NCI-H226 (cell line): ENCODE data around the gene ABCA4.
"Not testable (repeated sequence)": the region's sequence is repeated elsewhere in the genome, so short reads cannot be mapped to it uniquely, and the experiment has no call there.

ENCODE experiments used
- DNase-seq: peaks from one replicate; pipeline ENCODE4 v3.0.0-alpha.2; 2015

Gene ABCA4

DNA sequence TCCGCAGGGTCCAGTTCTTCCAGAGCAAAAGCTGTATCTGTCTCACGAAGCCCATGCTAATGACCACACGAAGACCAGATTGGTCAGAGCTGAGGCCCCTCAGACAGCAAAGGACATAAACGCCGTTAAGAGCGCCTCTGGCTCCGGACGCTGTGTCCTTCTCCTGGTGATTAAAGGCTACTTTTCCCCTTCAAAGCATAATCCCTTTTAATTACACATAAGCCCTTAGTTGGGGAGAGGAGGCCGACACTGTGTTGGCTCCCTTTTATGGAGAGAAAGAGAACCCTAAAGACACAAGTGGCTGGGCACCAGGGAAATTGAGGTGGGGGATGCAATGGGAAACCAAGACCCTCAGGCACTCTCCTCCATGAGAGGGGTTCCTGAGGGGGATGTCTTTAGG, at the start of gene ABCA4:
Gene ABCA4, minus strand, starts transcription at position 158 of the 400 bp plus-strand sequence. Its CDS starts 103 bp downstream, at position 55.
- no peak for DNase-seq

DNA sequence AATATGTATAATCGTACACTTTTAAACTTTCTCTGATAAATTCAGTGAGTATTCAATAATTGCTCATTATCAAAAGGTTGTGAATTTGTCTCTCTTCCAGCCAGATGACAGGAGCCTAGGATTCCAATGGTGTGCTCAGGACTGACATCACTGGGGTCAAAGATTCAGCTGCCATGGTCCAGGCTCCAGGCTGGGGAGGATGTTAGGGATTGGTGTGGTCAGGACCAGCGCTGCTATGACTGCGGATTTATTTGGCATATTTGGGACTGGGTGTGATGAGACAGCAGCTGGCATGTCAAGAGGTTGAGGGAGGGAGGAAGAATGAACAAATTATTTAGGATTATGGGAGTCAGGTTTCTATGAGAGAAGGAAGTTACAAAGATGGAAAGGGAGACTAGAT, 48.2 kb upstream of the ABCA4 start:
- DNase-seq: no peak

DNA sequence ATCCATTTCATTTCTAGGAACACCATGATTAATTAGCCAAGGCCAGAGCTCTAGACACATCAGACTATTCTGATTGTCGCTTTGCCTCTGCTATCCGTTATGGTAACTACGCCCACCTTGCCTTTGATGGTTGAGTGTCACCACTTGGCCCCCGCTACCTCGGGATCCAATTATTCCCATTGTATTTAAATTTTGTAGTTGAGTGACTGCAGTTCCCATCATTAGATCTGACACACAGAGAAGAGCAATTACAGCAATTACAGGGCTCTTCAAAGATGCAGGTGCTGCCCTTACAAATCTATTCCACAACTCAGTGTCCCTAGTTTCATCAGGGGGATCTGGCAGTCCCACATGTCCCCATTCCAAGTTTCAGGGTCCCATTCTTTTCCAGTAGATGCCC, 44.9 kb upstream of the ABCA4 start:
- DNase-seq: no peak

DNA sequence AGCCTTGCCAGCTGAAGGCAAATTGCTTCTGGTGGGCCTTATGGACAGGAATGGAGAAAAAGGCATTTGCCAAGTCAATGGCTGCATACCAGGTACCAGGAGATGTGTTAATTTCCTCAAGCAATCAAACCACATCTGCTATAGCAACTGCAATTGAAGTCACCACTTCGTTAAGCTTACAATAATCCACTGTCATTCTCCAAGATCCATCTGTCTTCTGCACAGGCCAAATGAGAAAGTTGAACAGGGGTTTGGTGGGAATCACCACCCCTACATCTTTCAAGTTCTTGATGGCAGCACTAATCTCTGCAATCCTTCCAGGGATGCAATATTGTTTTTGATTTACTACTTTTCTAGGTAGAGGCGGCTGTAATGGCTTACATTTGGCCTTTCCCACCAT, 43.9 kb upstream of the ABCA4 start:
- not testable (repeated sequence) for DNase-seq

- DNase-seq: not testable (repeated sequence)
These were observed 43.2 kb upstream of the ABCA4 start for GRCh38 chr1:94164121-94164520.

DNA sequence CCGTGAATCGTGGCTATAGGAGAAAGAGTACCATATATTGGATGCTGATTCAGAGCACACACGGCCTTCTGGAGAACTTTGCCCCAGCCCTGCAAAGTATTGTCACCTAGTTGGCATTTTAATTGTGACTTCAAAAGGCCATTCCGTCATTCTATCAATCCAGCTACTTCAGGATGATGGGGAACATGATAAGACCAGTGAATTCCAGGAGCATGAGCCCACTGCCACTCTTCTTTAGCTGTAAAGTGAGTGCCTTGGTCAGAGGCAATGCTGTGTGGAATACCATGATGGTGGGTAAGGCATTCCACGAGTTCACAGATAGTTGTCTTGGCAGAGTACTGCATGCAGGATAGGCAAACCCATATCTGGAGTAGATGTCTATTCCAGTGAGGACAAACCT, 42.3 kb upstream of the ABCA4 start:
- not testable (repeated sequence) for DNase-seq

- DNase-seq: no peak
These were observed 39.9 kb upstream of the ABCA4 start for GRCh38 chr1:94160811-94161210.

- DNase-seq: no peak
These were observed 35.2 kb upstream of the ABCA4 start for GRCh38 chr1:94156096-94156625.

DNA sequence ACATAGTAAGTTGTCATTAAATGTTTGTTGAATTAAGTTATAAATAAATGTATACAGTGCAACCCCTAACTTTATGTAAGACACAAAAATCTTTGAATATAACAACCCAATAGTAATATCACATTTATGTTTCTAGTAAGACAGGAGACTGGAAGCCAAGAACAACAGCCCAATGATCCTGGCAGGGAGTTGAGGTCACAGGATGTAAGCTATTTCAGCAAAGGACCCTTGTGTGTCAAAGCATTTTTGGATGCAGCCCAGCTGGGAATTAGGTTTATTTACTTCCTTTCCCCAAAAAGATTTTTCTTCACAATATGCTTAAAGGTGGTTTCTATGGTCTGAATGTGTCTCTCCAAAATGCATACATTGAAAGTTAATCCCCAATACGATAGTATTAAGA, 34.0 kb upstream of the ABCA4 start:
- no peak for DNase-seq

DNA sequence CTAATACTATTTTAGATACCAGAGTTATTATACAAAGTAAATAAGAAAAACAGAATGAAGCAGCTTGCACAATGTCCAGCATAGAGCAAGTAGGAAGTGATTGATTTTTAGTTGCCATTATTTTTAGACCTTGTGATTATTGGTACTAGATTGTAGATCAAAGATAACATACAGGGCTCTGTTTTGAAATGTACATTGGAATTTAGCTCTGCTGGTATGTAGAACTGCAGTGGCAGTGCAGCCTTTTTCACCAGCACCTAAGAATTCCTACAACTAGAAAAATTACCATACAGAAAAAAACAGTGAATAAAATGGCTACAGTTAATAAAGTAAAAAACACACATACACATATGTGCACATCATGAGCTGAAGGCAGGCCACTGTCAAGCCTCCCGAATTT, 32.2 kb upstream of the ABCA4 start:
- DNase-seq: no peak

GRCh38 chr1:94149166-94149565, 28.2 kb upstream of the ABCA4 start:
- not testable (repeated sequence) for DNase-seq

- no peak for DNase-seq
These were observed 25.3 kb upstream of the ABCA4 start for GRCh38 chr1:94146273-94146672.

DNA sequence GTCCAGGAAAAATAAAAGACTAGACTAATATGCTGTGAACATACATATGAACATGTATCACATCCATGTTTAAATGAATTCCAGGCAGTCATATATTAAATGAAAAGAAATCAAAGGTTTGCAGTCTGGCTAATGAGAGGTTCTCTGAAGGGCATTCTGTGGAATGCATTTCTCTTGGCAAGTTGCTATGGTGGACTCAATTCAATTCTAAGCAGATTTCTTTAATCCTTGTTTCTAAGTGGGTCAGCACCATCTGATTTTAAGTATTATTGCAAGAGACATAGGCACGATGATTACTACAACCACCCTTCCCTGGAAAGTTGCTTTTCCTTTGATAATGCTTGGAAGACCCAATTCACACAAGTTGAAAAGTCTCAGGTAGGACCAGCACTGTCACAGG, 23.9 kb upstream of the ABCA4 start:
- DNase-seq: no peak

- no peak for DNase-seq
These were observed 22.8 kb upstream of the ABCA4 start for GRCh38 chr1:94143809-94144176.

DNA sequence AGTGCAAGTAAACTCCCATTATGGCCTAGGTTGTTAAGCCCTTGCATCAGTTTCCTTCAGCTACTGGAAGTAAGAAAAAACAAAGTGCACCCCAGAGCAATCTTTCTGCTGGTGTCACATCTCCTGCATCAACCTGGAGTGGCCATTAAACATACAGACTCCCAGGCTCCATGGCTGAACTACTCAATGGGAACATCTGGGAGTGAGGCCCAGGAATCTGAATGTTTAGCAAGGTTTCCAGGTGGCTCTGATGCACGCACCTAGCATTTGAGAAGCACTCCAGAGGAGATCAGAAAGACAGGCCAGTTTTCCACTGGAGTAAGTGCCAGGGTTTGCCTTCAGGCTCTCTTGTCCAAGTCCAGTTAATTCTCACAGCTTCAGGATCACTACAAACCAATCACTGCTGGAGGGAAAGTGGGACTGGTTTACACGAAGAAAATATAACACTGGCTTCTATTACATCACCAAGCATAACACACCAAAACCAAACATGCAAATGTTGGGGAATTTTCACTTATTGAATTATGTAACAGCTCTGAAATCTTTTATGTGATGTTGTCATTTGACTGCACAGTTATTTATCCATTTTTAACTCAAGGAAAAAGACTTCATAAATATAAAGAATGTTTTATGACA, 22.3 kb upstream of the ABCA4 start:
- no peak for DNase-seq

DNA sequence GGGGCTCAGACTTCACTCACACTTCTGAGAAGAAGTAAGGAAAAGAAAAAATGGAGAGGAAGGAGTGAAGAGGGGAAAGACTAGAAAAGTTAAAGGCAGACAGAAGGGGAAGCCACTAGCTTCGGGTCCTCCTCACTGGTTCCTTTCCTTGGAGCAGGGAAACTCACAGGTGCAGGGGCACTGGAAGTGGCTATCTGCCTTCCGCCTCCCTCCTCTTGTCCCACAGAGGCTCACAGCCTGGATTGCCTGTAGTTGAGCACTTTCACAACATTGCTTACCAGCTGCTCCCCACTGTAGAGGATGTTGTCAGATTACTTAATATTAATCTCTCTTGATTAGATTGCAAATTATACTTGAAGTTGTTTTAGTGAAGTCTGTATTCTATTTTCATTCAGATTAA, 21.6 kb upstream of the ABCA4 start:
- DNase-seq: no peak

DNA sequence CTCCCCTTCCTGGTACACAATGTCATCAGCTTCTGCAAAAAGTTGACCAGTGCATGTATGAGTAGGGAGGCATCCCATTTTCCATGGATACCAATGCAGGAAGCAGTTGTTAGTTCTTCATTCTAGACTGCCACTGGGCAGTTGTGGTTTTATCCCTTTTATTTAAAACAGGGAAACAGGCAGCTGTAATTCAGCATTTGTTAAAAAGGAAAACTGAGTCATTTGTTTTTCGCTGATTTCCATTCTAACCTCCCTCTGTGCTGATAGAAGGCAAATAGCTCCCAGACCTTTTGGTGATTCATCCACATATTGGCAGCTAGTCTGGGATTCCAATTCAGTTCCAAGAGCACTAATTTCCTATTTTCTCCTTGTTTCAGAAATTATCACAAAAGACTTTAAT, 21.1 kb upstream of the ABCA4 start:
- no peak for DNase-seq

GRCh38 chr1:94132111-94132510, 11.2 kb upstream of the ABCA4 start:
- no peak for DNase-seq

- DNase-seq: no peak
These were observed 10.1 kb upstream of the ABCA4 start for GRCh38 chr1:94130851-94131595.

DNA sequence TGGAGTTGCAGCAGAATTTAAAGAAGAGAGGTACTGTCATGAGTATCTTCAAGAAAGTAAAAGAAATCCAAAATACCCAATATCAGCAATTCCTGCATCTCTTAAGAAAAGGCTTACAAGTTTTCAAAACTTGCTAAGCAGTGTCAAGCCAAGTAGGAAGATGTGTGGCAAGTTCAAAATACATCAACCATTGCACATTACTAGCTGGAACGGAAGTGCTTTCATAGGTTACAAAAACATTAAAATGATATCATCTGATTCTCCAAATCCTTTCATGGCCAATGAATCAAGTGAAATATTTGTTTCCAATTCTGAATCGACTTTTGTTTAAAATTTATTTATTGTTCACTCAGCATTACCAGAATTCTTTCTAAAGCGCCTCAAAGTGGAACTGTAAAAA, 5.7 kb upstream of the ABCA4 start:
- DNase-seq: no peak

- DNase-seq: no peak
These were observed 4.9 kb upstream of the ABCA4 start for GRCh38 chr1:94125551-94126514.

DNA sequence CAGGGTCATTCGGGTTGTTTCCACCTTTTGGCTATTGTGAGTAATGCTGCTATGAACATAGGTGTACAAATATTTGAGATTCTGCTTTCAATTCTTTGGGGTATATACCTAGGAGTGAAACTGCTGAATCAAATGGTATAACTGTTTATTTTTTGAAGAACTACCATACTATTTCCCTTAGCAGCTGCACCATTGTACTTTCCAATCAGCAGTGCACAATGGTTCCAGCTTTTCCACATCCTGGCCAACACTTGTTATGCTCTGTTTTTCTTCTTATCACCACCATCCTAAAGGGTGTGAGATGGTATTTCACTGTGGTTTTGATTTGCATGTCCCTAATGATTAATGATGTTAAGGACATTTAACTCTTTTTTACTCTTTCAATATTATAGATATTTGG, 3.6 kb upstream of the ABCA4 start:
- DNase-seq: no peak

- peak; percentile 79 for DNase-seq
These were observed 1.4 kb upstream of the ABCA4 start for GRCh38 chr1:94122201-94122970.
